MM.1S (cell line): ENCODE results near the gene GTF2I.
"Not testable (repeated sequence)": the region's sequence is repeated elsewhere in the genome, so short reads cannot be mapped to it uniquely, and the experiment has no call there.

ENCODE experiments used
- DNase-seq: peaks from one replicate; pipeline ENCODE4 v3.0.0-alpha.2; 2015
- H2AFZ ChIP-seq: fragments of 300-600 bp; sonication (generic); 2 replicates; pipeline ENCODE4 v1.6.0; 2016; ENCODE audit warnings: antibody characterized with exemption, low read length
- H3F3A ChIP-seq: fragments of 300-600 bp; sonication (generic); 2 replicates; pipeline ENCODE4 v1.6.1; 2016; ENCODE audit warnings: mild to moderate bottlenecking, antibody characterized with exemption, low read length, moderate library complexity, mixed read lengths; ENCODE audit not compliant: insufficient read depth
- H3K27ac ChIP-seq: fragments of 300-600 bp; sonication (generic); 2 replicates; pipeline ENCODE4 v1.5.1; 2016; ENCODE audit warnings: mild to moderate bottlenecking, low read length
- H3K27me3 ChIP-seq: fragments of 300-600 bp; sonication (generic); replicated peaks from 2 replicates; pipeline ENCODE4 v1.6.0; 2016; ENCODE audit warnings: low read length; ENCODE audit not compliant: insufficient read depth
- H3K36me3 ChIP-seq: fragments of 300-600 bp; sonication (generic); replicated peaks from 2 replicates; pipeline ENCODE4 v1.6.1; 2016; ENCODE audit warnings: mild to moderate bottlenecking, low read length, mixed read lengths; ENCODE audit not compliant: insufficient read depth
- H3K4me1 ChIP-seq: fragments of 300-600 bp; sonication (generic); 2 replicates; pipeline ENCODE4 v1.6.1; 2016; ENCODE audit warnings: low read length, mixed read lengths
- H3K4me2 ChIP-seq: fragments of 300-600 bp; sonication (generic); 2 replicates; pipeline ENCODE4 v1.6.0; 2016; ENCODE audit warnings: low read depth, low read length
- H3K4me3 ChIP-seq: fragments of 300-600 bp; sonication (generic); 2 replicates; pipeline ENCODE4 v1.5.1; 2016; ENCODE audit warnings: low read length, mixed read lengths
- H3K79me2 ChIP-seq: fragments of 300-600 bp; sonication (generic); 2 replicates; pipeline ENCODE4 v1.6.1; 2016; ENCODE audit warnings: mixed run types, low read length, mixed read lengths
- H3K9ac ChIP-seq: fragments of 300-600 bp; sonication (generic); 2 replicates; pipeline ENCODE4 v1.6.1; 2016; ENCODE audit warnings: low read length, mixed read lengths
- H3K9me2 ChIP-seq: fragments of 300-600 bp; sonication (generic); replicated peaks from 2 replicates; pipeline ENCODE4 v1.6.1; 2016; ENCODE audit warnings: mild to moderate bottlenecking, low read length, mixed read lengths; ENCODE audit not compliant: insufficient read depth
- H3K9me3 ChIP-seq: fragments of 300-600 bp; sonication (generic); replicated peaks from 2 replicates; pipeline ENCODE4 v1.6.1; 2016; ENCODE audit warnings: mild to moderate bottlenecking, low read length, mixed read lengths; ENCODE audit not compliant: insufficient read depth
- H4K20me1 ChIP-seq: fragments of 300-600 bp; sonication (generic); 2 replicates; pipeline ENCODE4 v1.6.1; 2016; ENCODE audit warnings: mild to moderate bottlenecking, low read length, moderate library complexity, mixed read lengths; ENCODE audit not compliant: insufficient read depth

GTF2I gene

DNA sequence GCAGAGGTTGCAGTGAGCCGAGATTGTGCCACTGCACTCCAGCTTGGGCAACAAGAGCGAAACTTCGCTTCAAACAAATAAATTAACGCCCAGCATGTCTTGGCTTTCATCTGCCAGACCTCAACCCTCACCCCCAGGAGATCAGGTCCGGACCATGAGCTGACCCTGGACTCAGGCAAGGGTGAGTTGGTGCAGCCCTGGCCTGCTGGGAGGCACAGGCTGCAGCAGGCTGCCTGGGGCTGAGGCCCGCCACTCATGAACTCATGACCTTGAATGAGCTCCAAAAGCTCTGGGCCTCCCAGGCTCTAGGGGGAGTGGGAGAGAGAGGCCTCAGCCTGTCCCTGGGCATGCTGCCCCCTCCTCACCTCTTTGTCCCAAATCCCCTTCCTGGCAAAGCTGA, 114.6 kb downstream of the GTF2I start:
- not testable (repeated sequence) for H3K9me2 ChIP-seq, H3K4me3 ChIP-seq, H3K36me3 ChIP-seq, H3F3A ChIP-seq, H3K9ac ChIP-seq, H4K20me1 ChIP-seq, H3K27me3 ChIP-seq, DNase-seq, H3K27ac ChIP-seq, H3K4me1 ChIP-seq, H3K9me3 ChIP-seq, H2AFZ ChIP-seq, H3K4me2 ChIP-seq, H3K79me2 ChIP-seq

DNA sequence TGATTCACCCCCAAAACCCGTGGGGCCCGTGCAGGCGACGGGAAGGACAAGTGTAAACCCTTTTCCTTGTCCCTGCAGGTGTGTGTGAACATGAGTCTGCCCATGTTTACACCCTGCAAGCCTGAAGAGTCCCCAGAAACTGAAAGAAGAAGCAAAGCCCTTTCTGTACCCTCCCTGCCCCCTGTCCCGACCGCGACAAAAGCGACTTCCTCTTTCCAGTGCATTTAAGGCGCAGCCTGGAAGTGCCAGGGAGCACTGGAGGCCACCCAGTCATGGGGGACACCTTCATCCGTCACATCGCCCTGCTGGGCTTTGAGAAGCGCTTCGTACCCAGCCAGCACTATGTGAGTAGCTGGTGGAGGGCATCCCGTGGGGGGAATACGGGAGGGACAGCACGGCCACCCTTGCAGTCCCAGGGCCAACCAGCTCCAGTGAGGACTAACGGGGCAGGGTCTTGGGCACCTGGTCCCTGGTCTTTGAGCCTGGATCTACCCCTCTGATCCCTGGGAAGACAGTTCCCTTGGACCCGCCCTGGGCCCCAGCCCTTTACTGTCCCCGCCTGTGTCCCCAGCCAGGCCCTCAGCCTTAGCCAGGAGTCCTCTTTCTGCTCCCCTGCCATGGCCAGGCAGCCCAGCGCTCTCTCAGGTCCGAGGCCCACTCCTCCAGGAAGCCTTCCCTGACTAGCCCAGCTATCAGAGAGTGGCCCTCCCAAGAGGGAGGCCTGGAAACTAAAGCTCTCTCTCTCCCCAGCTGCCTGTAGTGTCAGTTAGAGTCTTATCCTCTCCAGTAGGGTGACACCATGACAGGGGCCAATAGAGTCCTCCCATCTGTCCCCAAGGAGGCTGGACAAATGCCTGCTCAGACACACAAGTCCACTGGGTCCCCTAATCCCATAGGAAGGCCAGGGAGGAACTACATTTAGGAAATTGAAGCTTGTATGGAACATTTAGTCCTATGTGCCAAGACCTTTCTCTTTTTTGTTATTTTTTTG, 116.5 kb downstream of the GTF2I start, which contains the start of gene NCF1:
NCF1 (plus strand) TSS at position 252 of the 991 bp plus-strand sequence; CDS start at position 273, 21 bp downstream.
- not testable (repeated sequence) for H3K4me1 ChIP-seq, H2AFZ ChIP-seq, H3K4me2 ChIP-seq, H4K20me1 ChIP-seq, H3K4me3 ChIP-seq, H3K27me3 ChIP-seq, H3K9me3 ChIP-seq, H3K79me2 ChIP-seq, H3K9me2 ChIP-seq, H3K36me3 ChIP-seq, DNase-seq, H3F3A ChIP-seq, H3K9ac ChIP-seq, H3K27ac ChIP-seq

DNA sequence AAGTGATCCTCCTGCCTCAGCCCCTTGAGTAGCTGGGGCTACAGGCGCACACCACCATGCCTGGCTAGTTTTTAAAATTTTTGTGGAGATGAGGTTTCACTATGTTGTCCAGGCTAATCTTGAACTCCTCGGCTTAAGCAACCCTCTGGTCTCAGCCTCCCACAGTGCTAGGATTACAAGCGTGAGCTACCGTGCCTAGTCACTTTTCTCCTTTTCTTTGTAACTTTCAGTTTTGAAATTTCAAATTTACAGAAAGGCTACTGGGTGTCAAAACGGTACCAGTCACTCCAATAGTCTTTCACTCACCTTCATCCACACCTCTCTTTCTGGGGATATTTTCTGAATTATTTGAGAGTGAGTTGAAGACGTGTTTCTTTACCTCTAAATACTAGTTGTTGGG, 117.6 kb downstream of the GTF2I start:
- not testable (repeated sequence) for H2AFZ ChIP-seq, H3F3A ChIP-seq, H3K9me3 ChIP-seq, H3K36me3 ChIP-seq, H3K4me2 ChIP-seq, H3K9me2 ChIP-seq, DNase-seq, H4K20me1 ChIP-seq, H3K79me2 ChIP-seq, H3K9ac ChIP-seq, H3K27ac ChIP-seq, H3K4me1 ChIP-seq, H3K4me3 ChIP-seq, H3K27me3 ChIP-seq

DNA sequence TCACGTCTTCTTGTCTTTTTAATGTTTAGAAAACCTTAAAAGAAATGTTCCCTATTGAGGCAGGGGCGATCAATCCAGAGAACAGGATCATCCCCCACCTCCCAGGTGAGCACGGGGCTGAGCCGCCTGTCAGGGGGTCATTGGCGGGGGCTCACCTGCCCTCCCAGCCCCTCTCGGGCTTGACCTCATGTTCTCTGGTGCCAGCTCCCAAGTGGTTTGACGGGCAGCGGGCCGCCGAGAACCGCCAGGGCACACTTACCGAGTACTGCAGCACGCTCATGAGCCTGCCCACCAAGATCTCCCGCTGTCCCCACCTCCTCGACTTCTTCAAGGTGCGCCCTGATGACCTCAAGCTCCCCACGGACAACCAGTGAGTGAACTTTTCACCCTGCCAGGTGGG, 121.5 kb downstream of the GTF2I start:
- H3K27ac ChIP-seq, DNase-seq, H4K20me1 ChIP-seq, H3K9me2 ChIP-seq, H3K36me3 ChIP-seq, H2AFZ ChIP-seq, H3K79me2 ChIP-seq, H3K4me2 ChIP-seq, H3K9me3 ChIP-seq, H3F3A ChIP-seq, H3K9ac ChIP-seq, H3K27me3 ChIP-seq, H3K4me3 ChIP-seq, H3K4me1 ChIP-seq: not testable (repeated sequence)

DNA sequence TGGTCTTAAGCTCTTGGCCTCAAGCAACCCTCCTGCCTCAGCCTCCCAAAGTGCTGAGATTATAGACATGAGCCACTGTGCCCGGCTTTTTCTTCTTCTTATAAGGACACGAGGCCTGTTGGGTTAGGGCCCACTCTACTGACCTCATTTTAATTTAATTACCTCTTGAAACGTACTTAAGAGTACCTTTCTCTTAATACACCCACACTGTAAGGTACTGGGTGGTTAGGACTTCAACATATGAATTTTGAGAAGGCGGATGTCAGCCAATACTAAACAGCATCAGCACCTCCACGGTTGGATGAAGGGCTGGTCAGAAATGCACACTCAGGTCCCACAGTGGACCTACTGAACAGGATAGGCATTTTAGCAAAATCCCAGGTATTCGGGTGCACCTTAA, 124.2 kb downstream of the GTF2I start:
- H3K4me2 ChIP-seq, H3K27me3 ChIP-seq, H3K4me1 ChIP-seq, H4K20me1 ChIP-seq, H3K9ac ChIP-seq, H3K79me2 ChIP-seq, H3K27ac ChIP-seq, H3K9me2 ChIP-seq, H3K36me3 ChIP-seq, DNase-seq, H2AFZ ChIP-seq, H3K9me3 ChIP-seq, H3F3A ChIP-seq, H3K4me3 ChIP-seq: not testable (repeated sequence)

DNA sequence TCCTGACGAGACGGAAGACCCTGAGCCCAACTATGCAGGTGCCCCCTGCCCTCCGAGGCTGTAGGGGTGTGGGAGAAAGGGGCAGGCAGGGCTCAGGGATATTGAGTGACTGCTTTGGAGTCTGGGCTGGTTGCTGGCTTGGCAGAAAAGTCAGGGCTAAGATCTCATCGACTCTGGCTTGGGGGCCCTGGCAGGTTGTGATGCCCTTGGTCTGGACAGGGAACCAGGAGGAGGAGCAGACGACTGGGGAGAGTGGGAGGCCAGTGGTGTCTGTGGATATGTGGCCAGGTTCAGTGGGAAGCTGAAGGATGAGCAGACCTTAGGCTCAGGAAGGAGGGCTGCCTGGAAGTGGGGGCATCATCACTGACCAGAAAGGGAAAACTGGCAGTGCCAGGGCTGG, 126.1 kb downstream of the GTF2I start:
- H3K27me3 ChIP-seq, H3K9ac ChIP-seq, DNase-seq, H3K9me3 ChIP-seq, H2AFZ ChIP-seq, H3F3A ChIP-seq, H3K4me1 ChIP-seq, H3K27ac ChIP-seq, H3K4me2 ChIP-seq, H3K79me2 ChIP-seq, H4K20me1 ChIP-seq, H3K4me3 ChIP-seq, H3K9me2 ChIP-seq, H3K36me3 ChIP-seq: not testable (repeated sequence)

DNA sequence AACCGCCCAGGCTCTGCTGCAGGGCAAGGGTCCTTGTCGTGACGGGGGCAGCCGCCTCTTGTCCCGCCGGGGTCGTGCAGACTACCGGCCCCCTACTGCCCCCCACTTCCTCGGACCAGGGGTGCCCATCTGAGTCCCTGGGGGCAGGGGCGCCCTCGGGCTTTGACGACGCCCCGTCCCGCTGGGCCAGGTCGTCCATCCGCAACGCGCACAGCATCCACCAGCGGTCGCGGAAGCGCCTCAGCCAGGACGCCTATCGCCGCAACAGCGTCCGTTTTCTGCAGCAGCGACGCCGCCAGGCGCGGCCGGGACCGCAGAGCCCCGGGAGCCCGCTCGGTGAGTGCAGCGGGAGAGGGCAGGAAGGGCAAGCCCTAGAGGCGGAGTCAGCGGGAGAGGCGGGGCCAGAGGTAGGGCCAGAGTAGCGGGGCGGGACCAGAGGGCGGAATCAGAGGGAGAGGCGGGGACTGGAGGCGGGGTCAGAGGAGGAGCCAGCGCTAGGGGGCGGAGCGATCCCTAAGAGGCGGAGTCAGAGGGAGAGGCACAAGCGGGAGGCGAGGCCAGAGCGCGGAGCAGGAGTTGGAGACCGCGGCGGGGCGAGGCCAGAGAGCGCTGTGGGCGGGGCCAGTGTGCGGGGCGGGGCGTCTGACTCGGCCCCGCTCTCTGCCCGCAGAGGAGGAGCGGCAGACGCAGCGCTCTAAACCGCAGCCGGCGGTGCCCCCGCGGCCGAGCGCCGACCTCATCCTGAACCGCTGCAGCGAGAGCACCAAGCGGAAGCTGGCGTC, 131.0 kb downstream of the GTF2I start:
- DNase-seq = peak; percentile 79
- H3K27ac ChIP-seq, H3K4me1 ChIP-seq, H3F3A ChIP-seq, H3K36me3 ChIP-seq, H3K4me3 ChIP-seq, H3K4me2 ChIP-seq, H3K9ac ChIP-seq, H2AFZ ChIP-seq, H3K9me2 ChIP-seq, H3K9me3 ChIP-seq, H4K20me1 ChIP-seq, H3K79me2 ChIP-seq, H3K27me3 ChIP-seq: not testable (repeated sequence)
